HepG2 (cell line): ENCODE data around the gene GLIS1. TPM values are rescaled to one million over a fixed set of nuclear protein-coding genes. Genes with fewer than 3 reads are reported as not detected.

Experiments
- ATAC-seq: fragments of 200-7000 bp; cut with Tn5 transposase; 3 replicates; pipeline ENCODE4 v1.9.1; 2020; ENCODE audit warnings: mild to moderate bottlenecking, moderate library complexity
- BruUV-seq: library from RNA; stranded (reverse); fragments of 400-500 nt; replicated peaks from 2 replicates; lab custom pipeline; 2021; lab: Mats Ljungman, UMichigan
- CTCF ChIA-PET: fragments of 300-600 bp; formaldehyde crosslinking; extraction: SDS; loops from one replicate; lab custom pipeline; 2021; ENCODE audit warnings: low total read pairs, inconsistent platforms, low intra/inter-chr PET ratio; lab: Yijun Ruan, JAX
- POLR2A ChIA-PET: fragments of 350-600 bp; sonication (Branson Sonifier 250); formaldehyde crosslinking; loops from one replicate; lab custom pipeline; 2020; ENCODE audit warnings: antibody characterized with exemption, inconsistent platforms; lab: Yijun Ruan, JAX
- DNase-seq: peaks from one replicate; pipeline ENCODE4 v3.0.0-alpha.2; 2015; ENCODE audit warnings: low spot score
- FAIRE-seq: peaks from 3 replicates; lab custom pipeline; 2011; peaks lifted over from hg19 to GRCh38; lab: Jason Lieb, UNC
- H2AFZ ChIP-seq: one replicate; pipeline ENCODE4 v1.6.1; 2011; ENCODE audit warnings: low read length, inconsistent platforms
- H3K27ac ChIP-seq: fragments of 300-600 bp; 3 replicates; pipeline ENCODE4 v1.8.0; 2011; ENCODE audit warnings: mixed run types, mild to moderate bottlenecking, mixed read lengths, low read length, inconsistent platforms; ENCODE audit not compliant: insufficient read depth; ENCODE audit errors: extremely low read length
- H3K27me3 ChIP-seq, 2 experiments: fragments of 200-600 bp in 1 of 2; 2 replicates in 1 of 2; 3 replicates in 1 of 2; pipeline versions ENCODE4 v1.6.0 to v1.8.0; 2011; ENCODE audit warnings: low read length in 2 of 2, mild to moderate bottlenecking in 2 of 2, moderate library complexity in 2 of 2, inconsistent platforms in 1 of 2; ENCODE audit not compliant: insufficient read depth in 2 of 2, control insufficient read depth in 1 of 2
- H3K36me3 ChIP-seq, 2 experiments: fragments of 200-600 bp in 1 of 2; replicated peaks in 1 of 2; 2 replicates in 1 of 2; 3 replicates in 1 of 2; pipeline versions ENCODE4 v1.5.1 to v1.8.0; 2011; ENCODE audit warnings: low read length in 2 of 2, inconsistent platforms in 1 of 2; ENCODE audit not compliant: insufficient read depth in 2 of 2, control insufficient read depth in 1 of 2
- H3K4me1 ChIP-seq: 2 replicates; pipeline ENCODE4 v1.5.1; 2012; ENCODE audit warnings: low read length, inconsistent platforms; ENCODE audit not compliant: insufficient read depth
- H3K4me2 ChIP-seq: 2 replicates; pipeline ENCODE4 v1.6.0; 2011; ENCODE audit warnings: low read depth, low read length, inconsistent platforms
- H3K4me3 ChIP-seq, 3 experiments: fragments of 200-600 bp in 1 of 3; sonication (generic), shearing (Covaris generic) in 1 of 3; replicated peaks in 1 of 3; 2 replicates each; pipeline ENCODE4 v1.5.1; 2011 to 2016; ENCODE audit warnings: low read length in 3 of 3, inconsistent platforms in 2 of 3, low read depth in 2 of 3, mild to moderate bottlenecking in 2 of 3, control low read depth in 1 of 3, mixed read lengths in 1 of 3; ENCODE audit not compliant: insufficient read depth in 1 of 3
- H3K79me2 ChIP-seq: one replicate; pipeline ENCODE4 v1.6.1; 2011; ENCODE audit warnings: low read length, inconsistent platforms; ENCODE audit not compliant: insufficient read depth
- H3K9ac ChIP-seq: 2 replicates; pipeline ENCODE4 v1.6.0; 2011; ENCODE audit warnings: mild to moderate bottlenecking, low read depth, low read length, inconsistent platforms; ENCODE audit not compliant: insufficient read depth
- H3K9me3 ChIP-seq: 2 replicates; pipeline ENCODE4 v1.5.1; 2012; ENCODE audit warnings: mild to moderate bottlenecking, low read length
- H4K20me1 ChIP-seq: 2 replicates; pipeline ENCODE4 v1.6.0; 2011; ENCODE audit warnings: inconsistent platforms, mild to moderate bottlenecking, low read length, moderate library complexity; ENCODE audit not compliant: insufficient read depth
- HCFC1 ChIP-seq: fragments of 150-350 bp; IDR thresholded peaks from 2 replicates; pipeline ENCODE4 v1.6.1; 2014; ENCODE audit warnings: low read depth, low read length
- HMGXB4 ChIP-seq, 2 experiments: sonication (generic) in 1 of 2; formaldehyde crosslinking in 1 of 2; IDR thresholded peaks; 2 replicates each; pipeline versions ENCODE4 v1.4.0 to v1.6.1; 2018 to 2020; ENCODE audit warnings: missing genetic modification reagents in 2 of 2, borderline replicate concordance in 1 of 2, low read depth in 1 of 2, mild to moderate bottlenecking in 1 of 2, missing biosample characterization in 1 of 2
- MTA3 ChIP-seq: sonication (generic); formaldehyde crosslinking; IDR thresholded peaks from 2 replicates; pipeline ENCODE4 v1.4.0; 2020; ENCODE audit warnings: missing genetic modification reagents
- MXI1 ChIP-seq: IDR thresholded peaks from 3 replicates; pipeline ENCODE4 v1.6.1; 2012; ENCODE audit warnings: low read depth, low read length, inconsistent platforms, borderline replicate concordance
- PRDM15 ChIP-seq: sonication (generic); formaldehyde crosslinking; IDR thresholded peaks from 2 replicates; pipeline ENCODE4 v1.4.0; 2020; ENCODE audit warnings: missing genetic modification reagents
- RBM39 ChIP-seq: fragments of 200-400 bp; formaldehyde crosslinking; IDR thresholded peaks from one replicate; pipeline ENCODE4 v1.6.1; 2018; ENCODE audit warnings: antibody characterized with exemption, mild to moderate bottlenecking, low read depth, low read length; ENCODE audit not compliant: poor library complexity, severe bottlenecking
- RNF219 ChIP-seq: sonication (generic); formaldehyde crosslinking; IDR thresholded peaks from 2 replicates; pipeline ENCODE4 v1.5.0; 2020; ENCODE audit warnings: mild to moderate bottlenecking, missing genetic modification reagents
- STAG1 ChIP-seq: sonication (generic); formaldehyde crosslinking; IDR thresholded peaks from 2 replicates; pipeline ENCODE4 v1.4.0; 2020; ENCODE audit warnings: missing genetic modification reagents
- STAT5B ChIP-seq: sonication (generic); formaldehyde crosslinking; IDR thresholded peaks from 2 replicates; pipeline ENCODE4 v1.4.0; 2020; ENCODE audit warnings: missing genetic modification reagents
- ZBTB42 ChIP-seq: sonication (generic); formaldehyde crosslinking; IDR thresholded peaks from 2 replicates; pipeline ENCODE4 v1.5.0; 2020; ENCODE audit warnings: mild to moderate bottlenecking, missing genetic modification reagents
- ZFYVE20 ChIP-seq: sonication (generic); formaldehyde crosslinking; IDR thresholded peaks from 2 replicates; pipeline ENCODE4 v1.8.0; 2023; ENCODE audit warnings: low read depth, mild to moderate bottlenecking, moderate library complexity, missing genetic modification reagents, borderline replicate concordance
- ZMAT5 ChIP-seq: sonication (generic); formaldehyde crosslinking; IDR thresholded peaks from 2 replicates; pipeline ENCODE4 v1.5.0; 2020; ENCODE audit warnings: mild to moderate bottlenecking, low read depth, missing genetic modification reagents, borderline replicate concordance
- WGBS: methylation state at CpG from one replicate; pipeline ENCODE4 v1.1.6; 2017; ENCODE audit warnings: low lambda C conversion rate; 5-methylcytosine and 5-hydroxymethylcytosine counted together
- in situ Hi-C: cut with HindIII; loops from 2 replicates; pipeline ENCODE4 v1.10.0; 2017; ENCODE audit warnings: low pct_unique_long_range_greater_than_20kb; ENCODE audit not compliant: extremely low pct_ligation_motif_present
- intact Hi-C: fragments of 100-400 bp; cut with micrococcal nuclease; formaldehyde crosslinking; loops from one replicate; pipeline ENCODE4 v1.10.0; 2022; ENCODE audit not compliant: unreplicated experiment
- polyA plus RNA-seq, 8 experiments: library from polyadenylated mRNA; depleted of rRNA in 3 of 8; stranded (reverse) in 7 of 8; unstranded in 1 of 8; fragments of >200 nt; fragmentation: Illumina TruSeq in 4 of 8; extraction: Trizol in 4 of 8; gene quantifications; 2 replicates each; pipeline versions ENCODE4 v1.2.1 to v1.2.3, GENCODE V29; 2011 to 2016; ENCODE audit warnings: low read depth in 4 of 8, missing spikeins in 1 of 8, mixed read lengths in 1 of 8; ENCODE audit not compliant: insufficient read depth in 1 of 8
- total RNA-seq, 5 experiments: library from RNA; depleted of rRNA; stranded (reverse); fragments of >200 nt; fragmentation: Illumina TruSeq; extraction: Trizol; gene quantifications; 2 replicates each; pipeline ENCODE4 v1.2.3, GENCODE V29; 2016; ENCODE audit warnings: low read depth in 1 of 5

The GLIS1 gene
- total and polyA plus RNA-seq, 2 of the 13 experiments (the other 11 are each of a cell fraction or from before 2014, with no cell fraction given): 0.03 TPM; not detected in 1

GRCh38 chr1:53716150-53716549 lies 22.8 kb downstream of the GLIS1 start (continued):
- no peak for TF ChIP-seq RNF219

GRCh38 chr1:53715478-53715877 lies 23.5 kb downstream of the GLIS1 start:
- in situ Hi-C loops (no loop called here), intact Hi-C loops (loop anchor here (1.0 kb wide), 1 partner anchor 39 kb away; no protein-coding TSS in a partner anchor)
- Histone ChIP-seq H2AFZ (no peak overlapping the region), H3K4me2 (no peak overlapping the region), H3K36me3 (no peaks in the 10 kb centered on the region), H3K4me1 (peaks cover 5% of the 10 kb centered on the region; the same call in 1 of the 2 replicates), H3K9ac (no peak overlapping the region), H3K79me2 (no peaks in the 10 kb centered on the region), H3K27ac (no peak overlapping the region), H3K9me3 (no peaks in the 10 kb centered on the region), H3K4me3 (no peak overlapping the region), H3K27me3 (peaks cover 0 to 27% of the 10 kb centered on the region in 2 experiments; a peak in 3 of 5 replicates), H4K20me1 (no peaks in the 10 kb centered on the region)
- CTCF ChIA-PET: interaction anchor here (3.1 kb wide), 1 partner anchor 39 kb away, joined by 24 read pairs; no protein-coding TSS in a partner anchor
- no TSS peak for BruUV-seq
- whole genome bisulfite sequencing: 10% methylated on average over 11 of the region's 11 CpGs
- DNase-seq (peak; percentile 29), ATAC-seq (peak; percentile 98), FAIRE-seq (no peak)
- POLR2A ChIA-PET: no interaction called here
- TF ChIP-seq MTA3 (no peak), STAT5B (CRISPR knock-in tag) (no peak), HCFC1 (no peak), RBM39 (peak; percentile 42), MXI1 (no peak), HMGXB4 (CRISPR knock-in tag; IDR thresholded peaks at IDR 0.05; ENCODE audit: borderline replicate concordance in 1 of 2, low read depth in 1 of 2) (0 out of 4 replicates have a peak, but pooled peaks of 1 of the 2 experiments have one; percentile 21), PRDM15 (no peak), ZMAT5 (CRISPR knock-in tag) (no peak), ZFYVE20 (CRISPR knock-in tag) (0 out of 2 replicates have a peak, but pooled peaks have one; percentile 24), STAG1 (CRISPR knock-in tag) (peak; percentile 68), ZBTB42 (CRISPR knock-in tag) (no peak)
